Gastroesophageal sphincter (tissue), 4 donors: ENCODE results near the gene TLR10. TPM values are rescaled to one million over a fixed set of nuclear protein-coding genes. Genes with fewer than 3 reads are reported as not detected.

Experiments
- small RNA-seq, 4 donors: library from RNA; depleted of rRNA; stranded (forward); fragments of <200 nt; gene quantifications; one replicate each; pipeline ENCODE3, GENCODE V24; 2016
- total RNA-seq, 4 donors: library from RNA; depleted of rRNA; stranded (reverse); fragments of >200 nt; gene quantifications; one replicate each; pipeline ENCODE4 v1.1.0, GENCODE V29; 2016

The TLR10 gene
- total RNA-seq, 4 donors from 2014 or later = 0.27 TPM; not detected in 3

Small RNAs within 50 kb of the gene (small RNA-seq; reads per million reads assigned to genes)
- gene RNA5SP158 = 0 reads per million in 4 donors

Other genes starting within 250 kb of the TLR10 start
- 10 to 100 TPM; 40.0 to 55.5 (median 43.5) TPM for gene KLF3, start 118.8 kb downstream of the TLR10 start, total RNA-seq
- gene TLR1, start 21.8 kb upstream of the TLR10 start, total RNA-seq = 10 to 100 TPM in 3 of 4 donors, 1 to 10 TPM in 1; 4.7 to 16.2 (median 11.9) TPM
- 1 to 10 TPM; 1.4 to 2.4 (median 2.0) TPM for gene TLR6, start 73.8 kb upstream of the TLR10 start, total RNA-seq
- 100 to 1,000 TPM in 2 of 4 donors, 10 to 100 TPM in 2; 90.0 to 155 (median 98.4) TPM for gene FAM114A1, start 84.8 kb upstream of the TLR10 start, total RNA-seq
- not detected for gene TMEM156, start 249.4 kb upstream of the TLR10 start, total RNA-seq